Cardiac muscle cell (in vitro differentiated cells and primary cell): ENCODE results near the gene LINC01488. TPM values are rescaled to one million over a fixed set of nuclear protein-coding genes. Genes with fewer than 3 reads are reported as not detected.

Source experiments
- DNase-seq, 2 donors: peaks; one replicate each; pipeline versions ENCODE4 v3.0.0 to v3.0.0-alpha.2; 2010 to 2017; ENCODE audit warnings: low read depth in 1 of 2, low spot score in 1 of 2
- H3K27ac ChIP-seq: fragments of 200-600 bp; sonication (generic); 2 replicates; pipeline ENCODE4 v1.5.1; 2016
- H3K27me3 ChIP-seq: fragments of 200-600 bp; sonication (generic); 2 replicates; pipeline ENCODE4 v1.6.0; 2016; ENCODE audit warnings: control low read depth
- H3K36me3 ChIP-seq: fragments of 200-600 bp; sonication (generic); 2 replicates; pipeline ENCODE4 v1.5.1; 2016; ENCODE audit warnings: control low read depth
- H3K4me1 ChIP-seq: fragments of 200-600 bp; sonication (generic); 2 replicates; pipeline ENCODE4 v1.8.1; 2017; ENCODE audit warnings: low read depth, mild to moderate bottlenecking, mixed run types
- H3K4me3 ChIP-seq: fragments of 200-600 bp; sonication (generic); 2 replicates; pipeline ENCODE4 v1.5.1; 2016; ENCODE audit warnings: mild to moderate bottlenecking
- H3K9me3 ChIP-seq: fragments of 200-600 bp; sonication (generic); 2 replicates; pipeline ENCODE4 v1.5.1; 2017; ENCODE audit warnings: low read depth, mild to moderate bottlenecking, control low read depth
- polyA plus RNA-seq: library from polyadenylated mRNA; unstranded; fragments of >200 nt; fragmentation: Nextera tagmentation; extraction: Ambion mirVana; gene quantifications from 2 replicates; pipeline ENCODE4 v1.2.1, GENCODE V29; 2016
- total RNA-seq: library from RNA; depleted of rRNA; stranded (reverse); fragments of >200 nt; gene quantifications from 2 replicates; pipeline ENCODE4 v1.2.3, GENCODE V29; 2016
- TF ChIP-seq, protein P1 (sequence below): IDR thresholded peaks from 2 replicates; pipeline ENCODE4 v1.5.1; 2012; ENCODE audit warnings: low read depth, mild to moderate bottlenecking, low read length

Gene LINC01488
- total and polyA plus RNA-seq, 2 experiments from 2014 or later = 1.1 to 1.6 TPM

DNA sequence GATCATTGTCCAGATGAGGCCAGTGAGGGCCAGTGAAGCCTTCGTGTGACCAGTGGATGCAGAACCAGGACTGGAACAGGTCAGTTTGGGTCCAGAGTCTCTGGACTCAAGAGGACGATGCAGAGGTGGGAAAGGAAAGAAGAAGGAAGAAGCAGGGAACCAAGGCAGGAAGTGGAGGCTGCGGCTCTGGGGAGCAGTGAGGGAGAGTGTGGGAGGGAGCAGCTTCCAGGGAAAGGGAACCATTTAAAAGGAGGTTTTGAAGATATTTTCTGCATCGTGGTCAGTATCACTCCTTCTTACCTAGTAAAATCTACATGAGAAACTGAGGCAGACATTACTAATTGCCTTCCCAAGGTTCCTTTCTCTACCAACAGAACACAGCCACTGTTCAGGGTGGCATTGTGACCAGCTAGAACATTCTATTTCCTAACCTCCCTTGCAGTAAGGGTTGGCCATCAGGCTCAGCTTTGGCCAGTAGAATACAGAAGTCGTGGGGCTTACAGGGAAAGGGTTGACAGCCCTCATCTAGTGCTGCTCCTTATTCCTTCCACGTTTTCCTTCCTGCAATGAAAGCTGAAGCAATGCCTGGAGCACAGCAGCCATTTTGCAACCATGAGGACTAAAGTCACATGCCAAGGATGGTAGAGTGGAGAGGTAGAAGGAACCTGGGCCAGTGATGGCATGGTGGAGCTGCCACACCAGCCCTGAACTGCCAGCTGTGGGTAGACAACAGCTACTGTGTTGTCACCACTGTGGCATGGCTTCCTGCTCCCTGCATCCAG, 29.1 kb upstream of the LINC01488 start:
- H3K27ac ChIP-seq = no peak overlapping the region

DNA sequence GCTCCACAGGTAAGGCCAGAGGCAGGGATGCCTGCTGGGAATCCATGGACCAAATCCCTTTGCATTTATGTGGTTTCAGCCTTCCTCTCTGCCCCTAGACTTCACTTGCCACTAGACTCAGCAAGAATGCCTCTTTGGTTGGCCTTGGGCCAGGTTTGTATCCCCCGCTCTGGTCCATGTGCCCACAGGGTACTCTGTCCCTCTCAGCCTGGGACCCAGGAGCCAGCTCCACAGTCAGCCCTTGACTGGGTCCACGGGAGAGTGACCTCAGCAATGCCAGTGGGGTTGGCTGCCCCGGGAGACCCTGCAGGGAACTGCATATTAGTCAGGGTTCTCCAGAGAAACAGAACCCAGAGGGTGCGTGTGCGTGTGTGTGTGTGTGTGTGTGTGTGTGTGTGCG, 28.3 kb upstream of the LINC01488 start:
- peaks cover 9% of the 10 kb centered on the region for H3K4me1 ChIP-seq
- no peaks in the 10 kb centered on the region for H3K36me3 ChIP-seq
- no peak overlapping the region for H3K27ac ChIP-seq
- DNase-seq = no peak
- H3K9me3 ChIP-seq = no peaks in the 10 kb centered on the region
- H3K27me3 ChIP-seq = no peaks in the 10 kb centered on the region
- TF ChIP-seq, protein P1, sequence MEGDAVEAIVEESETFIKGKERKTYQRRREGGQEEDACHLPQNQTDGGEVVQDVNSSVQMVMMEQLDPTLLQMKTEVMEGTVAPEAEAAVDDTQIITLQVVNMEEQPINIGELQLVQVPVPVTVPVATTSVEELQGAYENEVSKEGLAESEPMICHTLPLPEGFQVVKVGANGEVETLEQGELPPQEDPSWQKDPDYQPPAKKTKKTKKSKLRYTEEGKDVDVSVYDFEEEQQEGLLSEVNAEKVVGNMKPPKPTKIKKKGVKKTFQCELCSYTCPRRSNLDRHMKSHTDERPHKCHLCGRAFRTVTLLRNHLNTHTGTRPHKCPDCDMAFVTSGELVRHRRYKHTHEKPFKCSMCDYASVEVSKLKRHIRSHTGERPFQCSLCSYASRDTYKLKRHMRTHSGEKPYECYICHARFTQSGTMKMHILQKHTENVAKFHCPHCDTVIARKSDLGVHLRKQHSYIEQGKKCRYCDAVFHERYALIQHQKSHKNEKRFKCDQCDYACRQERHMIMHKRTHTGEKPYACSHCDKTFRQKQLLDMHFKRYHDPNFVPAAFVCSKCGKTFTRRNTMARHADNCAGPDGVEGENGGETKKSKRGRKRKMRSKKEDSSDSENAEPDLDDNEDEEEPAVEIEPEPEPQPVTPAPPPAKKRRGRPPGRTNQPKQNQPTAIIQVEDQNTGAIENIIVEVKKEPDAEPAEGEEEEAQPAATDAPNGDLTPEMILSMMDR = no peak
- no peak overlapping the region for H3K4me3 ChIP-seq

More for the DNA sequence above, 29.1 kb upstream of the LINC01488 start:
- Histone ChIP-seq H3K27me3 (no peaks in the 10 kb centered on the region), H3K36me3 (no peaks in the 10 kb centered on the region), H3K4me3 (no peak overlapping the region), H3K4me1 (peaks cover 9% of the 10 kb centered on the region), H3K9me3 (no peaks in the 10 kb centered on the region)
- DNase-seq = no peak
- TF ChIP-seq, protein P1 = no peak

DNA sequence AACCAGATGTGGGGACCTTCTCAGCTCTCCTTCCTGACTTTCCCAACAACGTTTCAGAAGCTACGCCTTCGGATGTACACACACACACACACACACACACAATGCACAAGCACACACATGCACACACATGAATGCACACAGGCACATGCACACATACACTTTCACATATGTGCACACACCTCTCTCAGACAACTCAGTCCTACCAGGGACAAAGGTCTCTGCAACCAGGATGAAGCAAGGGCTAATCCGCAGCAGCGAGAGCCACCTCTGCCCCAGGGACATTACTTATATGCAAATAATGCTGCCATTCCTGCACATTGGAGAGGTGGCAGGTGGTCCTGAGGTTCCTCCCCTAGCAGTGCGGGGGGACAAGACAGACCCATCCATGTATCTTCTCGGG, 27.4 kb upstream of the LINC01488 start:
- H3K27me3 ChIP-seq = no peaks in the 10 kb centered on the region
- no peak overlapping the region for H3K4me3 ChIP-seq
- TF ChIP-seq, protein P1 = no peak
- no peak for DNase-seq
- H3K9me3 ChIP-seq = no peaks in the 10 kb centered on the region
- H3K4me1 ChIP-seq = peaks cover 9% of the 10 kb centered on the region
- H3K36me3 ChIP-seq = no peaks in the 10 kb centered on the region
- H3K27ac ChIP-seq = no peak overlapping the region

DNA sequence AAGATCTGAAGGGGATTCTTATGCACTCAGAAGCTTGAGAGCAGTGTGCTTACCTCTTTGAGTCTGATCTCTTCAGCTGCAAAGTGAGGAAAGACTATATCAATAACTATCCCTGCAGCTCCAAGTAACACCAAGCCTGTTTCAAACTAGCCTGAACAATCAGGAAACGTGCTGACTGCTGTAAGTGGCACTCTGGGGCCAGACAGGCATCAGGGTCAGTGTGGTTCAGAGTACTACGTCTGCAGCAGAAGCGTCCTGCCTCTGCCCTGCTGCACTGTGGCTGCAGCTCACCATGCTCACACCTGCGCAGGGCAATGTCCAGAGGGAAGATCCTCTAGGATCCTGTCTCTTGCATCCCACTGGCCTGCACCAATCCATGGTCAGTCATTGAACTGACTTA, 25.5 kb upstream of the LINC01488 start:
- H3K4me1 ChIP-seq = peaks cover 3% of the 10 kb centered on the region
- H3K4me3 ChIP-seq = no peak overlapping the region
- no peaks in the 10 kb centered on the region for H3K9me3 ChIP-seq
- H3K36me3 ChIP-seq = no peaks in the 10 kb centered on the region
- H3K27me3 ChIP-seq = no peaks in the 10 kb centered on the region
- peak in 1 of 2 donors; percentile 88 for DNase-seq
- TF ChIP-seq, protein P1 = no peak
- no peak overlapping the region for H3K27ac ChIP-seq

DNA sequence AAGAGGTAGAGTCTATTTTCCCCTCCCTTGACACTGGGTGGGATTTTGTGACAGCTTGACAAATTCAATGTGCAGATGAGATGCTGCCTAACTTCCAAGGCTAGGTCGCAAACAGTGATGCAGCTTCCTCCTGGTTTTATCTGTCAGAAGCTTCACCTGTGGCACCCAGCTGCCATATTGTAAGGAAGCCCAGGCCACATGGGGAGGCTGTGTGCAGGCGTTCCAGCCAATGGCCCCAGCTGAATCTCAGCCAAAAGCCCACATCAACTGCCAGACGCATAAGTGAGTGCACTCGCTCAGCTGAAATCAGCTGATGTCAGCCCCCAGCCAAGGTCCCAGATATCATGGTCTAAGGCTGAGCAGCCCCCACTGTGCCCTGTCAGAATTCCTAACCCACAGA, 24.8 kb upstream of the LINC01488 start:
- TF ChIP-seq, protein P1 = no peak
- Histone ChIP-seq H3K27me3 (no peaks in the 10 kb centered on the region), H3K9me3 (no peaks in the 10 kb centered on the region), H3K4me3 (no peak overlapping the region), H3K4me1 (peaks cover 3% of the 10 kb centered on the region), H3K27ac (no peak overlapping the region), H3K36me3 (no peaks in the 10 kb centered on the region)
- DNase-seq = no peak
